MCF 10A (cell line): Measurements from ENCODE around the gene CIDEA. TPM values are rescaled to one million over a fixed set of nuclear protein-coding genes. Genes with fewer than 3 reads are reported as not detected.

ENCODE experiments used
- BruUV-seq: library from RNA; stranded (reverse); fragments of 400-500 nt; replicated peaks from 2 replicates; lab custom pipeline; 2021; lab: Mats Ljungman, UMichigan
- CTCF ChIA-PET: fragments of 300-600 bp; sonication (Branson Sonifier 250); formaldehyde crosslinking; extraction: SDS; loops from one replicate; lab custom pipeline; 2021; ENCODE audit warnings: antibody characterized with exemption, inconsistent platforms; lab: Yijun Ruan, JAX
- POLR2A ChIA-PET: fragments of 300-600, 350-650 bp; sonication (Branson Sonifier 250); formaldehyde crosslinking; extraction: SDS; loops from one replicate; lab custom pipeline; 2020; ENCODE audit warnings: antibody characterized with exemption, inconsistent platforms; lab: Yijun Ruan, JAX
- DNase-seq: peaks from one replicate; pipeline ENCODE4 v3.0.0-alpha.2; 2018; ENCODE audit not compliant: unreplicated experiment
- H3K27ac Mint-ChIP-seq: one replicate; pipeline ENCODE4 v1.8.0; 2022; ENCODE audit warnings: mild to moderate bottlenecking, low read depth, mixed read lengths; ENCODE audit not compliant: unreplicated experiment
- H3K27me3 Mint-ChIP-seq: one replicate; pipeline ENCODE4 v1.8.0; 2022; ENCODE audit warnings: mixed read lengths; ENCODE audit not compliant: insufficient read depth, unreplicated experiment
- H3K36me3 Mint-ChIP-seq: one replicate; pipeline ENCODE4 v1.8.0; 2022; ENCODE audit warnings: mild to moderate bottlenecking, moderate library complexity, mixed read lengths; ENCODE audit not compliant: insufficient read depth, unreplicated experiment
- H3K4me1 Mint-ChIP-seq: one replicate; pipeline ENCODE4 v1.8.0; 2022; ENCODE audit warnings: mixed read lengths; ENCODE audit not compliant: insufficient read depth, unreplicated experiment
- H3K4me3 Mint-ChIP-seq: one replicate; pipeline ENCODE4 v1.8.0; 2022; ENCODE audit warnings: mild to moderate bottlenecking, moderate library complexity, mixed read lengths; ENCODE audit not compliant: unreplicated experiment
- H3K9me3 Mint-ChIP-seq: one replicate; pipeline ENCODE4 v1.8.0; 2022; ENCODE audit warnings: mixed read lengths; ENCODE audit not compliant: unreplicated experiment
- CTCF ChIP-seq: fragments of 200-600 bp; IDR thresholded peaks from one replicate; pipeline ENCODE4 v1.8.0; 2022; ENCODE audit warnings: antibody characterized with exemption, mild to moderate bottlenecking; ENCODE audit not compliant: unreplicated experiment
- intact Hi-C: fragments of 100-400 bp; cut with micrococcal nuclease; formaldehyde crosslinking; loops from 2 replicates; pipeline ENCODE4 v1.14.1; 2022
- total RNA-seq: library from RNA; stranded (reverse); gene quantifications from 2 replicates; pipeline ENCODE4 v1.2.3, GENCODE V29; 2022

The CIDEA gene
- total RNA-seq, 1 experiment from 2014 or later: not detected

DNA sequence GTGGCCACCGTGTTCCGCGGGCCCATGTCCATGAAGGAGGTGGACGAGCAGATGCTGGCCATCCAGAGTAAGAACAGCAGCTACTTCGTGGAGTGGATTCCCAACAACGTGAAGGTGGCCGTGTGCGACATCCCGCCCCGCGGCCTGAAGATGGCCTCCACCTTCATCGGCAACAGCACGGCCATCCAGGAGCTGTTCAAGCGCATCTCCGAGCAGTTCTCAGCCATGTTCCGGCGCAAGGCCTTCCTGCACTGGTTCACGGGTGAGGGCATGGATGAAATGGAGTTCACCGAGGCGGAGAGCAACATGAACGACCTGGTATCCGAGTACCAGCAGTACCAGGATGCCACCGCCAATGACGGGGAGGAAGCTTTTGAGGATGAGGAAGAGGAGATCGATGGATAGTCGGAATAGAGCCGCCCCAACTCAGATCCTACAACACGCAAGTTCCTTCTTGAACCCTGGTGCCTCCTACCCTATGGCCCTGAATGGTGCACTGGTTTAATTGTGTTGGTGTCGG, 71.6 kb downstream of the CIDEA start:
- H3K4me1 Mint-ChIP-seq: no peaks in the 10 kb centered on the region
- TSS peak; percentile 50 for BruUV-seq
- no peak for TF ChIP-seq CTCF
- peak overlapping the region; percentile 51 for H3K27ac Mint-ChIP-seq
- POLR2A ChIA-PET: interaction anchor here (0.7 to 1.1 kb wide), 3 partner anchors 9 to 172 kb away, joined by 3 to 5 read pairs (median 3); no protein-coding TSS in a partner anchor
- CTCF ChIA-PET: interaction anchor here (0.9 to 1.4 kb wide), 2 partner anchors 9 to 51 kb away, joined by 4 to 6 read pairs; no protein-coding TSS in a partner anchor
- H3K4me3 Mint-ChIP-seq: no peak overlapping the region
- H3K36me3 Mint-ChIP-seq: peaks cover 93% of the 10 kb centered on the region
- H3K27me3 Mint-ChIP-seq: no peaks in the 10 kb centered on the region
- no peaks in the 10 kb centered on the region for H3K9me3 Mint-ChIP-seq
- intact Hi-C loops: no loop called here
- DNase-seq: no peak

DNA sequence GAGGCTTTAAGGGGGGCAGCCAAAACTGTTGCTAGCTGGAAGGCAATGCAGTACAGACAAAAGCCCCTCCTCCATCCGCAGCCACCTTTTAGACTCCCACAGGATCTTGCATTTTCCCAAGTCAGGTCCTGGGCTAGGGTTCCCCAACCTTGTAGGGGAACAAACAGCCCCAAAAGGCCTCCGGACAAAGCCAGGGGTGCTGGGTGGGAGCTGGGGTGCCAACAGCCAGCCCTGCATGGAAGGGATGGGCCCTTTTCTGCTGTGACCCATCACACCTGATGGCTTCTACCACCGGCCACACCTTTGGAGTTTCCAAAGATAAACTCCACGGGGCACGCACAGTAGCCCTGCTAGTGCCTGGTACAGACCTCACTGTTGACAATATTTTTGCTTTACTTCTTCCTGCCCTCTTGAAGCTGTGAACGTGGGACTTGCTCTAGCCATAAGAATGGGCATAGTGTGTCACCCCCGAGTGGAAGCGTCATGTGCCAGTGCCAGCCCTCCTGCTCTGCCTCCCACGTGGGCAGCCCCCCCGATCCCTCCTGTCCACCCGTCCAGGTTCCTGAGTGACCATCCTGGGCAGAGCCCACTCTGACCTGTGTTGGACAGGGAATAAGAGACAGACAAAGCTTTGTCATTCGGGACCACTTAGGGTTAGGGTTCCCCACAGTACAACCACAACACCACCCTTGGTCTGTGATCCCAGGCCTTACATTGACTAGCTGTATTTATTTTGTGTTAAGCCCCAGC, 72.7 kb downstream of the CIDEA start:
- no peaks in the 10 kb centered on the region for H3K27me3 Mint-ChIP-seq
- CTCF ChIA-PET: interaction anchor here (0.6 to 2.3 kb wide), 11 partner anchors 9 to 235 kb away, joined by 3 to 21 read pairs (median 4); no protein-coding TSS in a partner anchor
- intact Hi-C loops: no loop called here
- no peak overlapping the region for H3K4me3 Mint-ChIP-seq
- no peaks in the 10 kb centered on the region for H3K4me1 Mint-ChIP-seq
- no peaks in the 10 kb centered on the region for H3K9me3 Mint-ChIP-seq
- peaks cover 90% of the 10 kb centered on the region for H3K36me3 Mint-ChIP-seq
- POLR2A ChIA-PET: interaction anchor here (0.8 to 2.0 kb wide), 2 partner anchors 8 to 51 kb away, joined by 3 to 8 read pairs; partner anchors contain the start of gene AFG3L2
- TF ChIP-seq CTCF: no peak
- no peak for DNase-seq
- no TSS peak for BruUV-seq
- H3K27ac Mint-ChIP-seq: no peak overlapping the region

Other genes starting within 250 kb of the CIDEA start
- not detected in 2 replicates for gene ANKRD62, start 160.5 kb upstream of the CIDEA start, total RNA-seq
- 141 and 167 TPM in 2 replicates for gene TUBB6, start 53.9 kb downstream of the CIDEA start, total RNA-seq
- gene AFG3L2, start 122.9 kb downstream of the CIDEA start, total RNA-seq: 56.7 and 77.2 TPM in 2 replicates
- 16.5 and 17.1 TPM in 2 replicates for gene PRELID3A, start 153.6 kb downstream of the CIDEA start, total RNA-seq